Astrocyte of the spinal cord (primary cell): ENCODE data around the gene PREB.

Experiments used
- DNase-seq: peaks from one replicate; pipeline ENCODE4 v3.0.0; 2011; ENCODE audit warnings: low read depth, low spot score
- H3K4me3 ChIP-seq: 2 replicates; pipeline ENCODE4 v1.5.1; 2011; ENCODE audit warnings: low read depth, mild to moderate bottlenecking, low read length, moderate library complexity
- CTCF ChIP-seq: IDR thresholded peaks from 2 replicates; pipeline ENCODE4 v1.5.1; 2012; ENCODE audit warnings: low read depth, mild to moderate bottlenecking, low read length, inconsistent platforms
- in situ Hi-C: cut with HindIII; loops from 2 replicates; pipeline ENCODE4 v1.10.0; 2017; ENCODE audit warnings: low sequenced_read_pairs

The PREB gene

GRCh38 chr2:27175330-27175729, 40.9 kb upstream of the PREB start:
- in situ Hi-C loops: no loop called here
- no peak for TF ChIP-seq CTCF
- no peak overlapping the region for H3K4me3 ChIP-seq
- no peak for DNase-seq

GRCh38 chr2:27174638-27175037, 40.2 kb upstream of the PREB start:
- no peak for TF ChIP-seq CTCF
- in situ Hi-C loops: no loop called here
- H3K4me3 ChIP-seq: no peak overlapping the region
- no peak for DNase-seq

- in situ Hi-C loops: no loop called here
- no peak for TF ChIP-seq CTCF
- H3K4me3 ChIP-seq: no peak overlapping the region
- no peak for DNase-seq
These were observed 37.0 kb upstream of the PREB start for GRCh38 chr2:27171351-27171848.

- no peak for DNase-seq
- in situ Hi-C loops: no loop called here
- TF ChIP-seq CTCF: no peak
These were observed 36.3 kb upstream of the PREB start for GRCh38 chr2:27170581-27171337.

GRCh38 chr2:27164960-27165763, 30.7 kb upstream of the PREB start:
- no peak overlapping the region for H3K4me3 ChIP-seq
- in situ Hi-C loops: no loop called here
- no peak for DNase-seq
- no peak for TF ChIP-seq CTCF

More at GRCh38 chr2:27170581-27171337, 36.3 kb upstream of the PREB start:
- H3K4me3 ChIP-seq: no peak overlapping the region

- no peak for DNase-seq
- H3K4me3 ChIP-seq: no peak overlapping the region
- in situ Hi-C loops: no loop called here
- no peak for TF ChIP-seq CTCF
These were observed 28.0 kb upstream of the PREB start for GRCh38 chr2:27162151-27163121.
